Lower leg skin (tissue), 3 donors: ENCODE results near the gene SYNPO2.
"Not testable (repeated sequence)": the region's sequence is repeated elsewhere in the genome, so short reads cannot be mapped to it uniquely, and the experiment has no call there.

Source experiments
- POLR2A ChIP-seq, 2 donors: fragments of 450-650 bp; IDR thresholded peaks; one replicate each; pipeline ENCODE4 v1.6.1; 2016 to 2017; ENCODE audit warnings: antibody characterized with exemption in 2 of 2, mild to moderate bottlenecking in 1 of 2, moderate library complexity in 1 of 2
- TF ChIP-seq, protein P1 (sequence below), 3 donors: fragments of 450-650 bp; IDR thresholded peaks; one replicate each; pipeline ENCODE4 v1.5.1; 2016; ENCODE audit warnings: antibody characterized with exemption in 3 of 3, mild to moderate bottlenecking in 3 of 3, moderate library complexity in 2 of 3

DNA sequence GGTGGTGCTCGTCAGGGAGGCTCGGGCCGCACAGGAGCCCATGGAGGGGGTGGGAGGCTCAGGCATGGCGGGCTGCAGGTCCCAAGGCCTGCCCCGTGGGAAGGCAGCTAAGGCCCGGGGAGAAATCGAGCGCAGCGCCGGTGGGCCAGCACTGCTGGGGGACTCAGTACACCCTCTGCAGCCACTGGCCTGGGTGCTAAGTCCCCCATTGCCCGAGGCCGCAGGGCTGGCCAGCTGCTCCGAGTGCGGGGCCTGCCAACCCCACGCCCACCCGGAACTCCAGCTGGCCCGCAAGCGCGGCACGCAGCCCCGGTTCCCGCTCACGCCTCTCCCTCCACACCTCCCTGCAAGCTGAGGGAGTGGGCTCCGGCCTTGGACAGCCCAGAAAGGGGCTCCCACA, 88.4 kb downstream of the SYNPO2 start:
- TF ChIP-seq, protein P1, sequence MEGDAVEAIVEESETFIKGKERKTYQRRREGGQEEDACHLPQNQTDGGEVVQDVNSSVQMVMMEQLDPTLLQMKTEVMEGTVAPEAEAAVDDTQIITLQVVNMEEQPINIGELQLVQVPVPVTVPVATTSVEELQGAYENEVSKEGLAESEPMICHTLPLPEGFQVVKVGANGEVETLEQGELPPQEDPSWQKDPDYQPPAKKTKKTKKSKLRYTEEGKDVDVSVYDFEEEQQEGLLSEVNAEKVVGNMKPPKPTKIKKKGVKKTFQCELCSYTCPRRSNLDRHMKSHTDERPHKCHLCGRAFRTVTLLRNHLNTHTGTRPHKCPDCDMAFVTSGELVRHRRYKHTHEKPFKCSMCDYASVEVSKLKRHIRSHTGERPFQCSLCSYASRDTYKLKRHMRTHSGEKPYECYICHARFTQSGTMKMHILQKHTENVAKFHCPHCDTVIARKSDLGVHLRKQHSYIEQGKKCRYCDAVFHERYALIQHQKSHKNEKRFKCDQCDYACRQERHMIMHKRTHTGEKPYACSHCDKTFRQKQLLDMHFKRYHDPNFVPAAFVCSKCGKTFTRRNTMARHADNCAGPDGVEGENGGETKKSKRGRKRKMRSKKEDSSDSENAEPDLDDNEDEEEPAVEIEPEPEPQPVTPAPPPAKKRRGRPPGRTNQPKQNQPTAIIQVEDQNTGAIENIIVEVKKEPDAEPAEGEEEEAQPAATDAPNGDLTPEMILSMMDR (IDR thresholded peaks at IDR 0.05): not testable (repeated sequence)
- TF ChIP-seq POLR2A (IDR thresholded peaks at IDR 0.05): not testable (repeated sequence)
